BJ (cell line): ENCODE measurements around the gene FUS. TPM values are rescaled to one million over a fixed set of nuclear protein-coding genes. Genes with fewer than 3 reads are reported as not detected.
A peak's percentile ranks its signal among the peaks of the same experiment; 100 is the strongest.

Experiments
- CTCF ChIA-PET: fragments of 350-600 bp; formaldehyde crosslinking; extraction: SDS; loops from one replicate; lab custom pipeline; 2021; ENCODE audit warnings: antibody characterized with exemption, inconsistent platforms; lab: Yijun Ruan, JAX
- POLR2A ChIA-PET: fragments of 300-600 bp; sonication (Branson Sonifier 250); formaldehyde crosslinking; extraction: SDS; loops from one replicate; lab custom pipeline; 2021; ENCODE audit warnings: antibody characterized with exemption; lab: Charles Lee
- DNase-seq: peaks from one replicate; pipeline ENCODE4 v3.0.0-alpha.2; 2011; ENCODE audit warnings: low read depth
- H3K27me3 ChIP-seq: 2 replicates; pipeline ENCODE4 v1.6.0; 2011; ENCODE audit warnings: low read length; ENCODE audit not compliant: control insufficient read depth, insufficient read depth
- H3K36me3 ChIP-seq: 2 replicates; pipeline ENCODE4 v1.5.1; 2011; ENCODE audit warnings: low read length; ENCODE audit not compliant: control insufficient read depth, insufficient read depth
- H3K4me3 ChIP-seq: 2 replicates; pipeline ENCODE4 v1.5.1; 2011; ENCODE audit warnings: low read depth, mild to moderate bottlenecking, control low read depth, low read length
- polyA plus RNA-seq: library from polyadenylated mRNA; depleted of rRNA; stranded (reverse); fragments of >200 nt; gene quantifications from 2 replicates; pipeline ENCODE4 v1.2.3, GENCODE V29; 2011
- TF ChIP-seq, protein P1 (sequence below): IDR thresholded peaks from 2 replicates; pipeline ENCODE4 v1.5.1; 2011; ENCODE audit warnings: low read depth, mild to moderate bottlenecking, control low read depth, inconsistent platforms, low read length, moderate library complexity; ENCODE audit not compliant: insufficient read depth

The FUS gene
- polyA plus RNA-seq, 1 experiment, result 109 TPM

DNA sequence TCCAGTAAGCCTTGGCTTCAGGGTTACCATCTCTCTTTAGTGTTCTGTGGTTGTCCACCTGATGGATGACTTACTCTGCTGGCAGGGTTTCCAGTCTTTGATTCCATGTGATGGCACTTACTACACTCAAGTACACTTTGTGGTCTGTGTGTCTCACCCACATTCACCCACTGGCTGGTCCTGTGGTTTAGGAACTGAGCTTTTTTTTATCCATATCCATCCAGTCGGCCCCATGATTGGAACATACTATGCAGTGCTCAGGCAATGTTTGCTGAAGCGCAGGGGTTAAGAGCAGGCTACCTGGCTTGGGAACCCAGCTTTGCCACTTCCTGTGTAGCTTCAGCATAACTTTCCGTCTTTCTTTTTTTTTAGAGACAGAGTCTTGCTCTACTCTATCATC, 2.8 kb upstream of the FUS start:
- ChIA-PET POLR2A (no interaction called here), CTCF (interaction anchor here (0.9 to 1.3 kb wide), 2 partner anchors 17 to 689 kb away, joined by 3 read pairs; no protein-coding TSS in a partner anchor)
- Histone ChIP-seq H3K36me3 (no peaks in the 10 kb centered on the region), H3K4me3 (no peak overlapping the region), H3K27me3 (no peaks in the 10 kb centered on the region)
- TF ChIP-seq, protein P1, sequence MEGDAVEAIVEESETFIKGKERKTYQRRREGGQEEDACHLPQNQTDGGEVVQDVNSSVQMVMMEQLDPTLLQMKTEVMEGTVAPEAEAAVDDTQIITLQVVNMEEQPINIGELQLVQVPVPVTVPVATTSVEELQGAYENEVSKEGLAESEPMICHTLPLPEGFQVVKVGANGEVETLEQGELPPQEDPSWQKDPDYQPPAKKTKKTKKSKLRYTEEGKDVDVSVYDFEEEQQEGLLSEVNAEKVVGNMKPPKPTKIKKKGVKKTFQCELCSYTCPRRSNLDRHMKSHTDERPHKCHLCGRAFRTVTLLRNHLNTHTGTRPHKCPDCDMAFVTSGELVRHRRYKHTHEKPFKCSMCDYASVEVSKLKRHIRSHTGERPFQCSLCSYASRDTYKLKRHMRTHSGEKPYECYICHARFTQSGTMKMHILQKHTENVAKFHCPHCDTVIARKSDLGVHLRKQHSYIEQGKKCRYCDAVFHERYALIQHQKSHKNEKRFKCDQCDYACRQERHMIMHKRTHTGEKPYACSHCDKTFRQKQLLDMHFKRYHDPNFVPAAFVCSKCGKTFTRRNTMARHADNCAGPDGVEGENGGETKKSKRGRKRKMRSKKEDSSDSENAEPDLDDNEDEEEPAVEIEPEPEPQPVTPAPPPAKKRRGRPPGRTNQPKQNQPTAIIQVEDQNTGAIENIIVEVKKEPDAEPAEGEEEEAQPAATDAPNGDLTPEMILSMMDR, result no peak
- no peak for DNase-seq

DNA sequence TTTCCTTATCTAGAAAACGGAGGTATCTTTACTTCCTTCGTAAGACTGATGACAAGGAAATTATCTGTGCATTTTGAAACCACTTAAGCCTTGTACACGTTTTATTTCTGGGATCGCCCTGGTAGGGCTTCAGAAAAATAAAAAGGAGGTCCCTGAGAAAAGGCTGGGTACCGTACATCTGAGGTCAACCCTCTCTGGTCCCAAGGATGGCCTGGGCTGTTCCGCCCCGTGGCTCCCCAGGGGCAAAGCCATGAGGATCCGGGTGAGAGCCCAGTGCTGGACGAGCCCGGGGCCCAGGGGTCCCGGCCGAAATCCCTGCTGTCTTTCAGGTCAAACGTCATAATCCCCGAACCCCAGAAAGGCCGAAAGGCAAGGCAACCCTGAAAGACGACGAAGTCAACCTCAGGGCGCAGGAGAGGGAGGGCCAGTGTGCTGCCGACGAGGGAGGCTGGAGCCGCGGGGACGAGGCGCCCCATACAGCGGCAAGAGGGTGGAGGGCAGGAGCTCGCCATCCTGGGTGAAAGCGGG, 656 bp upstream of the FUS start:
- ChIA-PET CTCF (interaction anchor here (1.1 to 2.5 kb wide), 4 partner anchors 21 to 294 kb away, joined by 3 to 9 read pairs (median 3); no protein-coding TSS in a partner anchor), POLR2A (interaction anchor here (0.6 to 2.1 kb wide), 7 partner anchors 8 to 279 kb away, joined by 3 to 20 read pairs (median 5); partner anchors contain the start of genes ARMC5, KAT8 and PYCARD)
- TF ChIP-seq, protein P1, result no peak
- no peak for DNase-seq
- no peaks in the 10 kb centered on the region for H3K27me3 ChIP-seq
- H3K4me3 ChIP-seq, result peak overlapping the region; percentile 85
- H3K36me3 ChIP-seq, result peaks cover 7% of the 10 kb centered on the region

DNA sequence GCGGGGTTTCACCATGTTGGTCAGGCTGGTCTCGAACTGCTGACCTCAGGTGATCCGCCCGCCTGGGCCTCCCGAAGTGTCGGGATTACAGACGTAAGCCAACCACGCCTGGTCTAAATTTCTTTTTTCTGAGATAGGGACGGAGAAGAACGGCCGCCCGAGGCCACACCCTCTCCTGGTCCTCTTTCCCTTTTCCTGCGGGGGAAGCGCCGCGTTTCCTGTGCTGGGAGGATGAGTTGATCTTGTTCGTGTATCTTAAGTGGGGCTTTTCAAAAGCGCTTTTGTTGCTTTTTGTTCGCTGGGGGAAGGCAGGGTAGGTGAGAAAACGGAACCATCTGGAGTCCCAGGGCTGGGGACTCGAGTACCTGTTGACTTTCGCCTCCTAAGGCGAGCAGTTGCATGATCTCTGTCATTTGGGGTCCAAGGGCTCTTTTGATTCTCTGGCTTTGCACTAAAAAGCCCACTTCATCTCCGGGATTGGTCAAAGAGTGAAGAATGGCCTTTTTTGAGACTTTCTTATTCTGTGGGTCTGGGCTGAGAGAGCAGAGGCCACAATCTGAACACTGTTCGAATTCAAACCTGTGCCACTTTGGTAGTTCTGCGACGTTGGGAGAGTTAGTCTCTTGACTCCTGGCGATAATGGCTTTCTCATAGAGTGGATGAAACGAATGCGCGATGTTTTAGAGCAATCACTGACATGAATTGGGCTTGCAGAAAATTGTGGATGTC, 1.3 kb downstream of the FUS start:
- POLR2A ChIA-PET, result interaction anchor here (0.8 to 2.1 kb wide), 5 partner anchors 21 to 270 kb away, joined by 3 to 20 read pairs (median 5); partner anchors contain the start of genes KAT8 and PYCARD
- CTCF ChIA-PET, result interaction anchor here (2.5 kb wide), 1 partner anchor 39 kb away, joined by 9 read pairs; no protein-coding TSS in a partner anchor
- Histone ChIP-seq H3K27me3 (no peaks in the 10 kb centered on the region), H3K36me3 (peaks cover 16% of the 10 kb centered on the region), H3K4me3 (peak overlapping the region; percentile 85)
- TF ChIP-seq, protein P1, result no peak
- no peak for DNase-seq

DNA sequence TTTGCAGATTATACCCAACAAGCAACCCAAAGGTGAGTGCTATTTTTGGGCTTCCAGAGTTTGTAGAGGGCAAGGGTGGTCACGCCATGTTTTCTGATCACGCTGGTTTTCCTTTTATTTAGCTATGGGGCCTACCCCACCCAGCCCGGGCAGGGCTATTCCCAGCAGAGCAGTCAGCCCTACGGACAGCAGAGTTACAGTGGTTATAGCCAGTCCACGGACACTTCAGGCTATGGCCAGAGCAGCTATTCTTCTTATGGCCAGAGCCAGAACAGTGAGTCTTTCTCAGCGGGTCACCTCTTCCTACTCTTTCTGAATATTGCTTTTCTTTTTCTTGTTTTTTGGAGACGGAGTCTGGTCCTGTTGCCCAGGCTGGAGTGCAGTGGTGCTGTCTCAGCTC, 2.5 kb downstream of the FUS start:
- Histone ChIP-seq H3K36me3 (peaks cover 23% of the 10 kb centered on the region), H3K4me3 (peak overlapping the region; percentile 85), H3K27me3 (no peaks in the 10 kb centered on the region)
- DNase-seq, result no peak
- CTCF ChIA-PET, result interaction anchor here (0.6 to 2.1 kb wide), 4 partner anchors 19 to 517 kb away, joined by 3 to 9 read pairs (median 3); no protein-coding TSS in a partner anchor
- POLR2A ChIA-PET, result interaction anchor here (0.6 kb wide), 1 partner anchor 230 kb away, joined by 3 read pairs; no protein-coding TSS in a partner anchor
- TF ChIP-seq, protein P1, result no peak
